Activated CD8-positive, alpha-beta memory T cell treated with anti-CD3 and anti-CD28 coated beads for 24 hours (primary cell): Measurements from ENCODE around the gene CASZ1.

ENCODE experiments used
- DNase-seq: peaks from one replicate; pipeline ENCODE4 v3.0.0-alpha.2; 2020

The CASZ1 gene

GRCh38 chr1:10824821-10825540, 28.5 kb upstream of the CASZ1 start:
- DNase-seq, result no peak

GRCh38 chr1:10823000-10823401, 26.6 kb upstream of the CASZ1 start:
- DNase-seq, result no peak

- no peak for DNase-seq
Observed at GRCh38 chr1:10821388-10821787, 24.9 kb upstream of the CASZ1 start.

- no peak for DNase-seq
Observed at GRCh38 chr1:10820422-10820821, 24.0 kb upstream of the CASZ1 start.

- no peak for DNase-seq
Observed at GRCh38 chr1:10819198-10819901, 22.9 kb upstream of the CASZ1 start.

- no peak for DNase-seq
Observed at GRCh38 chr1:10818262-10819197, 22.1 kb upstream of the CASZ1 start.

- no peak for DNase-seq
Observed at GRCh38 chr1:10816743-10817369, 20.4 kb upstream of the CASZ1 start.

GRCh38 chr1:10816233-10816632, 19.8 kb upstream of the CASZ1 start:
- no peak for DNase-seq

- no peak for DNase-seq
Observed at GRCh38 chr1:10815858-10816195, 19.4 kb upstream of the CASZ1 start.

- no peak for DNase-seq
Observed at GRCh38 chr1:10814976-10815857, 18.8 kb upstream of the CASZ1 start.

GRCh38 chr1:10814312-10814711, 17.9 kb upstream of the CASZ1 start:
- DNase-seq, result no peak

GRCh38 chr1:10813799-10814198, 17.4 kb upstream of the CASZ1 start:
- DNase-seq, result no peak

GRCh38 chr1:10812387-10812915, 16.0 kb upstream of the CASZ1 start:
- no peak for DNase-seq

GRCh38 chr1:10808441-10808840, 12.0 kb upstream of the CASZ1 start:
- DNase-seq, result no peak

GRCh38 chr1:10806966-10807365, 10.5 kb upstream of the CASZ1 start:
- DNase-seq, result no peak

GRCh38 chr1:10803971-10804820, 7.8 kb upstream of the CASZ1 start:
- no peak for DNase-seq

GRCh38 chr1:10802944-10803715, 6.7 kb upstream of the CASZ1 start:
- DNase-seq, result no peak

GRCh38 chr1:10800778-10801177, 4.3 kb upstream of the CASZ1 start:
- DNase-seq, result no peak

GRCh38 chr1:10799726-10800125, 3.3 kb upstream of the CASZ1 start:
- no peak for DNase-seq
